ENCODE data around the gene FOXA1. TPM values are rescaled to one million over a fixed set of nuclear protein-coding genes. Genes with fewer than 3 reads are reported as not detected.

FOXA1 gene
- total and polyA plus RNA-seq, 2 of the 8 experiments (the other 6 are each of a cell fraction or from before 2014, with no cell fraction given) = 0.08 to 0.20 TPM

- no peak overlapping the region for H2AFZ ChIP-seq (ENCODE audit: low read length)
- H4K20me1 ChIP-seq (replicated peaks in 1 of 2; ENCODE audit: control insufficient read depth in 1 of 2, insufficient read depth in 2 of 2, low read length in 2 of 2) = no peaks in the 10 kb centered on the region
- DNase-seq (ENCODE audit: low read depth in 1 of 2, low spot score in 2 of 2) = no peak
- H3K4me3 ChIP-seq (ENCODE audit: extremely low read depth in 1 of 4, insufficient read depth in 2 of 4, low read depth in 3 of 4, low read length in 4 of 4) = no peak overlapping the region
- no peak overlapping the region for H2BK12ac ChIP-seq (ENCODE audit: low read depth, low read length)
- H2BK120ac ChIP-seq (replicated peaks; ENCODE audit: low read depth, low read length) = no peak overlapping the region
- no peak overlapping the region for H2BK20ac ChIP-seq (ENCODE audit: low read length)
- FAIRE-seq = no peak
- TF ChIP-seq YY1 (IDR thresholded peaks at IDR 0.05; ENCODE audit: low read depth, low read length) = no peak
- no peak for TF ChIP-seq JUND (IDR thresholded peaks at IDR 0.05; ENCODE audit: low read length)
- no peak for TF ChIP-seq BRCA1 (IDR thresholded peaks at IDR 0.05; ENCODE audit: low read depth, low read length)
- no peak for TF ChIP-seq CTCF (IDR thresholded peaks at IDR 0.05; ENCODE audit: control extremely low read depth in 1 of 3, insufficient read depth in 1 of 3, low read depth in 1 of 3, low read length in 3 of 3)
- TF ChIP-seq POLR2A (IDR thresholded peaks at IDR 0.05; ENCODE audit: control extremely low read depth in 1 of 2, low read depth in 2 of 2, low read length in 2 of 2) = no peak
- no peak for TF ChIP-seq RFX5 (IDR thresholded peaks at IDR 0.05; ENCODE audit: borderline replicate concordance, low read depth, low read length)
- TF ChIP-seq POU5F1 (IDR thresholded peaks at IDR 0.05; ENCODE audit: low read depth, low read length) = no peak
- TF ChIP-seq, protein P1, sequence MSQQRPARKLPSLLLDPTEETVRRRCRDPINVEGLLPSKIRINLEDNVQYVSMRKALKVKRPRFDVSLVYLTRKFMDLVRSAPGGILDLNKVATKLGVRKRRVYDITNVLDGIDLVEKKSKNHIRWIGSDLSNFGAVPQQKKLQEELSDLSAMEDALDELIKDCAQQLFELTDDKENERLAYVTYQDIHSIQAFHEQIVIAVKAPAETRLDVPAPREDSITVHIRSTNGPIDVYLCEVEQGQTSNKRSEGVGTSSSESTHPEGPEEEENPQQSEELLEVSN (IDR thresholded peaks at IDR 0.05) = no peak
- TF ChIP-seq TBP (IDR thresholded peaks at IDR 0.05; ENCODE audit: low read depth, low read length) = no peak
- no peak for TF ChIP-seq FOSL1 (IDR thresholded peaks at IDR 0.05; ENCODE audit: insufficient read depth, low read depth, low read length)
- no peak overlapping the region for H3K23ac ChIP-seq (ENCODE audit: insufficient read length)
- no peaks in the 10 kb centered on the region for H3K9me3 ChIP-seq (ENCODE audit: insufficient read depth in 2 of 2, low read depth in 1 of 2, low read length in 1 of 2)
- no peaks in the 10 kb centered on the region for H3K23me2 ChIP-seq (ENCODE audit: low read depth, low read length)
- H4K8ac ChIP-seq (ENCODE audit: extremely low read depth, insufficient read depth, low read length) = no peak overlapping the region
- H4K5ac ChIP-seq (ENCODE audit: insufficient read length, low read depth, low read length) = no peak overlapping the region
- WGBS, 2 experiments (ENCODE audit: extremely low coverage in 1 of 2, insufficient coverage in 1 of 2, insufficient read length in 1 of 2, insufficient replicate concordance in 2 of 2, low coverage in 1 of 2, low lambda C conversion rate in 2 of 2, missing lambda C conversion rate in 1 of 2) = 86 to 100% methylated on average over 1 to 4 of the region's 4 CpGs
- H3K9ac ChIP-seq (replicated peaks in 1 of 4; ENCODE audit: extremely low read depth in 1 of 4, low read depth in 3 of 4, low read length in 3 of 4) = no peak overlapping the region
- H3K79me2 ChIP-seq (ENCODE audit: control insufficient read depth in 1 of 2, insufficient read depth in 2 of 2, low read length in 2 of 2) = no peaks in the 10 kb centered on the region
- no peak overlapping the region for H3K18ac ChIP-seq (ENCODE audit: extremely low read depth, low read length)
- no peak overlapping the region for H2AK5ac ChIP-seq (ENCODE audit: low read depth, low read length)
- no peak overlapping the region for H3K4me2 ChIP-seq (ENCODE audit: insufficient read depth in 1 of 2, low read depth in 2 of 2, low read length in 2 of 2)
- H3K27ac ChIP-seq (ENCODE audit: low read depth, low read length) = no peak overlapping the region
- H3K4me1 ChIP-seq (replicated peaks in 1 of 4; ENCODE audit: control insufficient read depth in 3 of 4, insufficient read depth in 4 of 4, low read length in 3 of 4) = peaks cover 0 to 1% (median 0%) of the 10 kb centered on the region in 4 experiments; a peak in 1 of 7 replicates
- H3K4ac ChIP-seq (replicated peaks; ENCODE audit: insufficient read length, low read depth, low read length) = no peak overlapping the region
- no peak overlapping the region for H2BK5ac ChIP-seq (ENCODE audit: low read depth, low read length)
- 0 out of 7 replicates have a peak, but pooled peaks cover 0 to 3% (median 0%) of the 10 kb centered on the region in 4 experiments for H3K27me3 ChIP-seq (replicated peaks in 1 of 4; ENCODE audit: control insufficient read depth in 3 of 4, extremely low read depth in 1 of 4, insufficient read depth in 3 of 4, low read length in 3 of 4)
- no peak overlapping the region for H3K56ac ChIP-seq (replicated peaks; ENCODE audit: insufficient read length, low read depth, low read length)
- H3K36me3 ChIP-seq (ENCODE audit: control insufficient read depth in 2 of 4, insufficient read depth in 4 of 4, low read length in 3 of 4) = no peaks in the 10 kb centered on the region
- H4K91ac ChIP-seq (replicated peaks; ENCODE audit: insufficient read length, low read length) = no peak overlapping the region
- no peak overlapping the region for H2BK15ac ChIP-seq (ENCODE audit: low read length)
- ChIA-PET CTCF (ENCODE audit: partially characterized antibody) (interaction anchor here (1.0 to 2.3 kb wide), 3 partner anchors 17 to 341 kb away, joined by 3 to 7 read pairs (median 3); no protein-coding TSS in a partner anchor), POLR2A (ENCODE audit: partially characterized antibody) (no interaction called here)
- no peak overlapping the region for H3K14ac ChIP-seq (ENCODE audit: insufficient read length)
- no peaks in the 10 kb centered on the region for H3K79me1 ChIP-seq (ENCODE audit: low read depth, low read length)
Observed at GRCh38 chr14:37571391-37571790, 23.7 kb downstream of the FOXA1 start.
